Femur (tissue), 1 donor: ENCODE data around the gene ISY1.
"Not testable (repeated sequence)": the region's sequence is repeated elsewhere in the genome, so short reads cannot be mapped to it uniquely, and the experiment has no call there.

Source experiments
- DNase-seq: peaks from one replicate; pipeline ENCODE4 v3.0.0-alpha.2; 2017

Gene ISY1

DNA sequence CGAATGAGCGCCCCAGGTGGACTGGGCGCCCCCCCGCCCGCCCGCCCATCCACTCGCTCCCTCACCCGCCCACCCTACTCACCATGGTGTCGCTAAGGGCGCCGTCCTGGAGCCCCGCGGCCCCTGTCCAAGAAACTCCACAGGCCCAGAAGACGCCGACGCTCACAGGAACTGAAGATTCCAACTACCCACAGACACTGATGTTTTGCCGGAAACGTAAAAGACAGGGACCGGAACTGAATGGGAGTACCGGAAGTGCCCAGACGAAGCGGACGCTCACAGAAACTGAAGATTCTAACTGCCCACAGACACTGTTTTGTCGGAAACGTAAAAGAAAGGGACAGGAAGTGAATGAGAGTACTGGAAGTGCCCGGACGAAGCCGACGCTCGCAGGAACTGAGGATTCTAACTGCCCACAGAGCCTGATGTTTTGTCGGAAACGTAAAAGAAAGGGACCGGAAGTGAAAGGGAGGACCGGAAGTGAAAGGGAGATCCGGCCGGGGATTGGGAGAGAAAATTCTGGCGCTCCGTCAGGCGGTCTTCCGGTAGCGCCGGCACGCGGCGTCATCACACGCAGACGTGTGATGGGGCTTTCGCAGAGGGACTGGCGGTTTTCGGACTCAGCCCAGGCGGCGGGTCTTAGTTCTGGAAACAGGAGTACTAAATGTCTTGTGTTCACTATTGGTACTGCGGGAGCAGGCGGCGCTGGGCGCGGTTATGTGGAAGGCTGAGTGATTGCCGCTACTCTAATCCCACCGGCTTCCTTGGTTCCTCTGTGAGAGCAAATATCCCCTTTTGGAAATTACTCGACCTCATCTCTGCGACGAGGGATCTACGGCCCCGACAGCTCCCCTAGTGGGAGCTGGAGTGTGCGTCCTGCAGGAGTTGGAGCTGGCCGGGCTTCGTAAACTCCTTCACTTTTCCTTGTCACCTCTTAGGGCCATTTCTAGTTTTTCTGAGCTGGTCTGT lies at the start of gene ISY1:
Gene ISY1 (minus strand): TSS at position 173 of the 969 bp plus-strand sequence. CDS start 88 bp downstream, at position 85.
- DNase-seq = peak; percentile 95

DNA sequence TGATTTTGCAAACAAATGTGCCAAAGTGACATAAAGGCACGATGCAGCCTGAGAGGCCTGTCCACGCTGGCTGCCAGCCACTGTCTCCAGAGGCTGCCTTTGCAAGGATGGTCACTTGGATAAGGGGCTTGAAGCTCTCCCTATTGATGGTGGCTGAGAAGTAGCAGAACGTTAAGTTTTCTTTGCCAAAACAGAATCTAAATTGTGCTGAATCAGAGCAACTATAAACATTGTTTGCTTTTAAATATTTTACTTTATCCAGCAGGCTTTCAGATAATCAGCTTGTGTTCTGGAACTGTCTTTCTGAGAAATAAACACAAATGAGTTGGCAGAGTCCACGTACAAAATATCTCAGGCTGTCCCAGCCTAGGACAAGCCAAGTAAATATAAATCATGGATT lies 46.6 kb upstream of the ISY1 start:
- no peak for DNase-seq

DNA sequence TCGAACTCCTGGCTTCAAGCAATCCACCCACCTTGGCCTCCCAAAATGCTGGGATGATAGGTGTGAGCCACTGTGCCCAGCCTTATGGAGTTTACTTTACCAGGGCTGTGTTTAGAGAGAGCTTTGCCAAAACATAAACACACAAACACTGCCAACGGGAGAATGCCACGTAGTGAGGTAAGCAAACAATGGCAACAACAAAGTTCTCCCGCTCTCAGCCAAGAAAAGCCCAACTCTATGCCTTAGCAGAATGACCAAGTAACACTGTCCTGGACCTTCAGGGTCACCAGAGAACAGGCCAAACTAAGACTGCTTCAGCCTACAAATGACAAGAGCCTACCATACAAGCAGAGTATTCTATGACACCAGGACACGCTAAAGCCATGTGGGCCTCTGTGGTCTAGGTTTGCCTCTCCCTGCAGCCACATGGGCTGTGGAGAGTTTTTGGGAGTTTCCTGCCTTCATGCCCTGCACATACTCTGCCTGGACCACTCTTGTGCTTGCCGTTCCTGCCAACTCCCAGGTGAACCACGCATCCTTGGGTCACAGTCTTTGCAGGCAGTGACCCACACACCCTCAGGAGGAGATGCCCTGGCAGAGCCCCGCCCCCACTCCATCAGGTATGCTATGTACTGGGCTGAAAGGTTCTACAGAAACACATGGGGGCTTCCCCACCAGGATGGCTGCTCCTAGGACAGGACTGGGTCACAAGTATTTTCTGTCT lies 44.4 kb upstream of the ISY1 start:
- no peak for DNase-seq

DNA sequence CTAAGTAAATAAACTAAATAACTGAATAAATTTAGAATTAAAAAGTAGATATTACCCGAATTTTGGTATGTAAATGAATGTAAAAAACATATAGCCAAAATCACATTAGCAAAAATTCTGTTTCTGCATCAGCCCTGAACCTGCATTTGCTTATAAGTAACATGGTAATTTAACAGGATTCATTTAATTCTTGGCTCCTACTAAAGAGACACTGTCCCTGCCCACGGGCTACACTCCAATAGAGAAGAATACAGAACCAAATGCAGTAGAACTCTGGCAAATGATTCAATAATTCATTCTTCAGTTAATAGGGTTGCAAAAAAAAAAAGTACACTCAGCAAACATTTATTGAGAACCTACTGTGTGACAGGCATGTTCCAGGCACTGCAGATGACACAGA lies 43.6 kb upstream of the ISY1 start:
- DNase-seq = no peak

DNA sequence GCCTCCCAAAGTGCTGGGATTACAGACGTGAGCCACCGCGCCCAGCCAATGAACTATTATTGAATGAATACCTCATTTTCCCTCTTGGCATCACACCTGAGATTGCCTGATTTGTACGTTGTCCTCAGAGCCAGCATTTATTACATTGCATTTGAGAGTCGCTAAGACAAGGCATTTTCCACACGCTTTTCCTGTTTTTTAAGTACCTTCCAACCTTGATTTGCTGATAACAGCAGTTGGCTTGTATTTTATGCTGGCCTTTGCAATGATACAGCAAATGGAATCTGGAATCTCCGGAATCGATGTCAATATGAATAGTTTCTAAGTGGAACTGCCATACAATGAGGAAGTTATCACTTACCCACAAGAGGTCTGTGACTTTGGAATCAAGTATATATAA lies 38.5 kb upstream of the ISY1 start:
- DNase-seq = no peak

DNA sequence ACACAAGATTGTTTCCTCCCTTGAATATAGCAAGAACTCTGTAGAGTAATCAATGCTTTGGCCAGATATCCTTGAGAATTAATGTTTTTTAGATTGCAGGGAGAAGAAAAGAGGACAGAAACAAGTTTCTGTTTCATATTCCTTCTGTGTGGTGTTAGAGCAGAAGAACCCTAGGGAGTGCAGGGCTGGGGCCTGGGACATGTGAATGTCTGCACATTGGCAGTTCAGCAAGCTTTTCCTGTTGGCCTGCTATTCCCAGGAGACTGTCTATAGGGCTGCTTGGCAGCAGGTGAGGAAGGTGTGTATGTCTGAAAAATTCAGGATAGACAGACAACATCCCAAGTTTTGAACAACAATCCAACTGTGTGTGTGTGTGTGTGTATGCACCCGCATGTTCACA lies 36.5 kb upstream of the ISY1 start:
- no peak for DNase-seq

DNA sequence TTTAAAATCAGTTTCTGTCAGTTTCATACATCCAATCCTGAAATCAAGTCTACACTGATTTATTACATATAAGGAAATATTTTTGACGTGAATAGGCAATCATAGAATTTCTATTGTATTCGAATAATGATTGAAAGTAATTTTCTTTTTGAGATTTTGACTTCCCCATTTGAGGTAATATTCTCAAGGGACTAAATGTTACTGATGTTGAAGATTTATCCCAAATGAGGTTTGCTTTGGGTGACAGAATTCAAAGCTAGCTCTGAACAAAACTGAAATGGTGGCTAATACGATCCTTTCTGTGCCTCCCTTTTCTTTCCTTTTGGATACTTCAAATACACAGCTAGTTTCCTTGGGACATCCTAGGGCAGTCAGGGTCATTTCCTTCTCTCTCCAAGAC lies 35.7 kb upstream of the ISY1 start:
- DNase-seq = no peak

DNA sequence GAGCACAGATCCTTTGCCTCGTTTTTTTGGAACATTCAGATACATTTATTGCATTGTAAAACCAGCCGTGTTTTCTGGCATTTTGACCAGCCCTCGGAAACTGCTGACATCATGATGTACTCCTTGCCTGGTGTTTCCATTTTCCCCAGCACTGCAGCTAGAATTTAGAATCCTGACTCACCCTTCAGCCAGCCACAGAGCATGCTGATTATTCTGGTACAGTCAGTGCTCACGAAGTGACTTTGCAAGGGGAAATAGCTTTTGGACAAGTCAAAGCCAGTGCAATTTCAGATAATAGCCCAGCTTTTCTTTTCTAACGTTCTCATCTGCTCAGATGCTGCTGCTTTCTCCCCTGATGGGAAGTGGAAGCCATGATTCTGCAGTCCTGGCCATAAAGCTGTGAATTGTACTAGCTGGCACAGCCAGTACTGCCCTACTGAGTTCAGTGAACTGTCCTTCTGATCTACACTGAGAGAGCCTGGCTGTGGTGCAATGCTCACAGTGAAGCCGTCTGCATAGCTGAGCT lies 34.9 kb upstream of the ISY1 start:
- peak; percentile 65 for DNase-seq

DNA sequence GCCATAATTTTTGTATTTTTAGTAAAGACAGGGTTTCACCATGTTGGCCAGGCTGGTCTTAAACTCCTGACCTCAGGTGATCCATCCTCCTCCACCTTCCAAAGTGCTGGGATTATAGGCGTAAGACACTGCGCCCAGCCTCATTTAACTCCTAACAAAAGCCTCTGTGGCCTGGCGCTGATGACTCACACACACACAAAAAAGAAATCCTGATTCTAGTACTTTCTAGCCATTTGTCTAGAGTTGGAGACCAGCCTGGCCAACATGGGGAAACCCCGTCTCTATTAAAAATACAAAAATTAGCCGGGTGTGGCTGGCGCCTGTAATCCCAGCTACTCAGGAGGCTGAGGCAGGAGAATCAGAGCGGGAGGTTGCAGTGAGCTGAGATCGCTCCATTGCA lies 28.9 kb upstream of the ISY1 start:
- not testable (repeated sequence) for DNase-seq

DNA sequence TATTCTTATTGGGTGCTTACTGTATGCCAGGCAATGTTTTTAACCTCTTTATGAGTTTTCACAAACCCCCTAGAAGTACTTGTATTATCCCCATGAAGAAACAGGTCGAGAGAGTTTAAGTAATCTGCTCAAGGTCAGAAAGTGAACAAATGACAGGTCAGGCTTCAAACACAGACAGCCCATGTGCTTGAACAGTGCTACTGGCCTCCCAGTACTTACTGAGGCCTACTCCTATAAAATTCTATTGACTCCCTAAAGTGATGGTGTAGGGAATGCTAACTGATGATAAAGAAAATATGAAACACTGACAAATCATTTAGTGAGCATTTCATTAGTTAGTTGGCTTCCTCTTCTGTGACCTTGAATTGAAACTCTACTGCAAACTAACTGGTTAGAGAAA lies 27.0 kb upstream of the ISY1 start:
- DNase-seq = no peak

DNA sequence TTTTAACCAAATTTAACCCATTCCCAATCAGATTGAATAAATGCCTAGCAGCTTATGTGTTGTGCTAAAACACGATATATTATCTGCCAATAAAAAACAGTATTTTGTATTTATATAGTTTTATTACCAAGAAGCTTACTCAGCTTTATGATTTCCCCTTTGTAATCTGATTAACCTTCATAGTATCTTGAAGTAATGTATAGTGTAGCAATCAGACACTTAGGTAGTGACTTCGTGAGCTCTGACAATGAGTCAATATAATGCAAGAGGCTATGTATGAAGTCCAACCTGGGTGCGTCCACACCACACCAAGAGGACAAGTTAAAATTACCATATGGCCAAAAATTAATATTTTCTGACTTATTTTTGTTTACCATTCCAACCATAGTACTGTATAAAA lies 24.9 kb upstream of the ISY1 start:
- no peak for DNase-seq

DNA sequence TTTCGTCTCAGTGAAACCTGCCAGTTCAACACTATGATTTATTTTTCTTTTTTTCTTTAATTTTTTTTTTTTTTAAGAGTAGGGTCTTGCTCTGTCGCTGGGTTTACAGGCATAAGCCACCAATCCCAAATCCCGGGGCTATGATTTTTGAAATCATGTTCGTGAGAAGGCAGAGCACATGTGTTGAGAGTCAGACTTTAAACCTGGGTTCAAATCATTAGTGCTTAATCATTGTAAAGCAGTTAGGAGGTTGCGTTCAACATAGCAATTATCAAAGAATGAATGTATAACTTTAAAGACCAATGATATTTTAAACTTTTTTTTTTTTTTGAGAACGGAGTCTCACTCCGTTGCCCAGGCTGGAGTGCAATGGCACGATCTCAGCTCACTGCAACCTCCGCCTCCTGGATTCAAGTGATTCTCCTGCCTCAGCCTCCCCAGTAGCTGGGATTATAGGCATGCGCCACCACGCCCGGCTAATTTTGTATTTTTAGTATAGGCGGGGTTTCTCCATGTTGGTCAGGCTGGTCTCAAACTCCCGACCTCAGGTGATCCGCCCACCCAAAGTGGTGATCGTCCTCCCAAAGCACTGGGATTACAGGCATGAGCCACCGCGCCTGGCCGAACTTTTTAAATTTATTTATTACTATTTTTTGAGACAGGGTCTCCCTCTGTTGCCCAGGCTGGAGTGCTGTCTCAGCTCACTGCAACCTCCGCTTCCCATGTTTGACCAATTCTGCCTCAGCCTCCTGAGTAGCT lies 24.1 kb upstream of the ISY1 start:
- not testable (repeated sequence) for DNase-seq

DNA sequence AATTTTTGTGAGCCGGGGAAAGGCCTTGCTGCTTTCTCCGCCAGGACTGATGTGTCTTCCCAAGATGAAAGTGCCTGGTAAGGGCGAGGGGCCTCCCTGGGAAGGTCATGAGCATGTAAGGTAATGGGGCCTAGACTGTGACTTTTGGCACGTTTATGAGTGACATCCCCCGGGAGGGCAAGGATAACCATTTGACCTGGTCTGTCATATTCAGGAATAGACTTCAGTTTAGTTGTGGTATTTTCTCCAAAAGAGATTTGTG lies 23.5 kb upstream of the ISY1 start:
- DNase-seq = peak; percentile 48

DNA sequence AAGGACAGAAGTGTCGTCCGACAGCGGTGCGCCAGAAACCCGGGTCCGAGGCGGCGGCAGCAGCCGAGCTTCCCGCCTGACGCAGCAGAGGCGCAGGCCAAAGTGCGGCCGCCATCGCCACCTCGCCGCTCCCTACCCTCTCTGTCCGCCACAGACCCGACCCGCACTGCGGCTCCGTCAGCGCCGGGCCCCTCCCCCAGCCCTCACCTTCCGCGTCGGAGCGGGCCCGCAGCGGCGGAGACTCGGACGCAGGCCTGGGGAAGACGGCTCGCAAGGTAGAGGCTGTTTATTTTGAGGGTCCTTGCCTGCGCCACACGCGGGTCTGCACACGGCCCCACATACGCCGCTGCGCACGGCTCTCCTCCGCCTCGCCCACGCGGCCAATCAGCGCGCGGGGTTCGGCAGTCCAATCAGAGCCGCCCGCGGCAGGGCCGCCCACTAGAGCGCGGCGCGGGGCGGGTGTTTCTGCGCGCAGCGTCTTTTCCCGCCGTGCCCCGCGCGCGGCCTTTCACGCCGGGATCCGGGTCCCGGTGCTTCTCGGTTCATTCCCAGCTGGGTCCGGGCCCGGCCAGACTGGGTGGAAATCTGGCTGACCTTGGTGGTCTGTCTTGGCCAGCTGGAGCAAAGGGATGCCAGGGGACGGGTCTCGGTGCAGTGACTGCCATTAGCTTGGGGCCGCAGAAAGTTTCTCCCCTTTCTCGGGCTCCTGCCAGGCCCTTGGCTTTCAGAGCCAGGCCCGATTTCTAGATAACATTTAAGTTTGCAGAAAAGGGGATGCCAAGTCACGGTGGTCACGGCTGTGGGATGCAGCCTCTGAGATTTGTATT lies 22.9 kb upstream of the ISY1 start, which contains the start of gene CNBP:
Gene CNBP (minus strand): TSS at position 328 of the 827 bp plus-strand sequence. CDS start 12,139 bp downstream, outside the sequence.
- DNase-seq = peak; percentile 95

DNA sequence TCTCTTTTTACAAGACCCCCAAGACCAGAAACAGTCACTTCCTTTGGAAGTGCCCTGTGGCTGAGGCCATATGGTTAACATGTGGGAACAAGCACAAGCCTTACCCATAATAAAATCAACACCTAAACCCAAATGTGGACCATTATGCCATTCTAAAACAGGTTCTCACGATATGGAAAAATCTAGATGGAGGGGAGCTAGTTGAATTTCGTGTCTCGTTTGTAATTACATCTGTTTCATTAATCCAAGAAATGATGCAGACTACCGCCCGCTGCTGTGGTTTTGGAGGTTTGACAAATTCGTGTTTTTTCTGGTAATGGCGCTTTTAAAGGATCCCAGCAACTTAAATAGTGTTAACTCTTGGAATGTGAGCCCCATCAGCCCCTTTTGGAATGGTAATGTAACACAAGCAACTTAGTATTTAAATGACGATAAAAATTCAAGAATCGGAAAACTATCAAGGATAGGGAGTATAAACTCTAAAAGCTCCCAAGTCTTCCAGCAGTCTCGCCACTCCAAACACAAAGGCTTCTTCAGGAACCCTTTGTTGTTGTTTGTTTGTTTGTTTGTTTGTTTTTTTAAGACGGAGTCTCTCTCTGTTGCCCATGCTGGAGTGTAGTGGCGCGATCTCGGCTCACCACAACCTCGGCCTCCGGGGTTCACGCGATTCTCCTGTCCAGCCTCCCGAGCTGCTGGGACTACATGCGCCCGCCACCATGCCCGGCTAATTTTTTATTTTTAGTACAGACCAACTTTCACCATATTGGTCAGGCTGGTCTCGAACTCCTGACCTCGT lies 21.7 kb upstream of the ISY1 start:
- peak; percentile 35 for DNase-seq

DNA sequence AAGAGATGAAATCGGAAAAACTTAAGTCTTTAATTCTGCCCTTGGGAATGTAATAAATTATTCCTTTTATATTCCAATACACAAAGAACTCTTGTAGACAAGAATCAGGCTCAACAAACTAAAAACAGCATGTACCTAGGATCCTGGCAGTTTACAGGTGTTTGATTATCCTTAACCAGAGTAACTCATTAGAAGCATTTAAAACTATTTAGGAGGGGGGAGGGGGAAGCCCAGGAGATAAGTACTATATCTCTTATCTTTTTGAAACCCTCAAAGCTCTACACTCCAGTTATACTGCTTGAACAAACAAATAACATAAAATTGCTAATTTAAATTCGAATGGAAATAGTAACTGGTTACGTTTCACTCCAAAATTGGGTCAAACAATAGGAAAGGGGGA lies 21.0 kb upstream of the ISY1 start:
- DNase-seq = no peak

DNA sequence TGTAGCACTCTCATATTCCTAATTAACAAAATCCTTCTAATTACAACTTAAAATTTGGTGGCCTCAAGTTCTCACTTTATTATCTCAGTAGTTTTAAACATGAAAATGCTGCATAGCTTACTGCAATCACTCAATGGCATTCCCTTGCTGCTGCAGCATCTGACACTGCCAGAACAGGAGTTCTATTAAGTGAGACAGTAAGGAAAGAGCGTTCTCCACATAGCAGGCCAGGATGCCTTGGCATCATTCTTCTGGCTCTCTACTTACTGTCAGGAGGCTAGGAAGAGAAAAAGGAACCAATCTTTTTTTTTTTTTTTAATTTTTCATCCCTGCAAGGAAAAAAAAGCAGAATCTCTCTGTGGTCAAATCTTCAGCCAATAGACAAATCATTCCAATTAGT lies 19.6 kb upstream of the ISY1 start:
- DNase-seq = no peak

DNA sequence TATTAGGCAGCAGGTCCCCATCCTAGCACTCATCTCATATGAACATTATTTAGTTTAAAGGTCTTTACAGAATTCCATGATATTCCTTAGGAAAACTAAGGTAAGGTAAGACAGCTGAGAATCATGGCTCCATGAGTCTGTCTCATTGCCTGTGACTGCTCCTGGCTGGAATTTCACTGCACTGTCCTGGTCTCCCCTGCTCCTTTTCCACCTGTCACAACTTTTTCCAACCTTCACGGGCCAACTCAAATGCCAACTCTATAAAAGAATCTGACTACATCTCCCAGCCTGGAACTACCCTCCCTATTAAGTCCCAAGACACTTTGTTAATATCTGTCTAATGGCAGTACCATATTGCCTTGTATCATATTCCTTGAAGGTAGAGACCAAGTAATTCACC lies 15.2 kb upstream of the ISY1 start:
- no peak for DNase-seq

DNA sequence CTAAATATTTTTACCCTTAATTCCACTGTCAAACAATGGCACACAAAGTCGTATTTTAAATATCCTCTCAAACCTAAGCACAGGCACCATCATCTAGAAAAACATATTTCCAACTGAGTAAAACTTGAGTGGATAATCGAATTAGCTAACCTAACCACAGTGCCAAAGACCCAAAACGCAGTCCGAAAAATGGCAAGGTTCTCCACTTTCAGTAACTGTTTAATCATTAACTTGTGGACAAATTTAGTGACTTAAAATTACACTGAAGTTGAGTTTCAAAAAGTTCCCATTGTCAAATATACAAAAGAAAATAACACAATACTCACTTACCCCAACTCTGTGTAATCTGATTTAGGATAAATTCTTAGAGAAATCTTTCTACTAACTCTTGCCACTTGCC lies 12.9 kb upstream of the ISY1 start:
- DNase-seq = no peak

DNA sequence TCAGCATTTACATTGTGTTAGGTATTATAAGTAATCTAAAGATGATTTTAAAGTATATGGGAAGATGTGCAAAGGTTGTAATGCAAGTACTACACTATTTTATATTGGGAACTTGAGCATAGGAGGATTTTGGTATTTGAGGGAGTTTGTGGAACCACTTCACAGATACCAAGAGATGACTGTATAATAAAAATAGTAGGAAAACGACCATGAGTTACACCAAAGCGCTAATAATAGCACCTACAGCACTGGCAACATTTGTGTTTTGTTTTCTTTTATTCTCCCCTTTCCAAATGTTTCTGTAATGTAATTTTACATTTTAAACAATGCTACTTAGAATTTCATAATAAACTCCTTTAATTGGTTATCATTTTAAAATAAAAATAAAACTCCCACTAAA lies 12.3 kb upstream of the ISY1 start:
- no peak for DNase-seq

DNA sequence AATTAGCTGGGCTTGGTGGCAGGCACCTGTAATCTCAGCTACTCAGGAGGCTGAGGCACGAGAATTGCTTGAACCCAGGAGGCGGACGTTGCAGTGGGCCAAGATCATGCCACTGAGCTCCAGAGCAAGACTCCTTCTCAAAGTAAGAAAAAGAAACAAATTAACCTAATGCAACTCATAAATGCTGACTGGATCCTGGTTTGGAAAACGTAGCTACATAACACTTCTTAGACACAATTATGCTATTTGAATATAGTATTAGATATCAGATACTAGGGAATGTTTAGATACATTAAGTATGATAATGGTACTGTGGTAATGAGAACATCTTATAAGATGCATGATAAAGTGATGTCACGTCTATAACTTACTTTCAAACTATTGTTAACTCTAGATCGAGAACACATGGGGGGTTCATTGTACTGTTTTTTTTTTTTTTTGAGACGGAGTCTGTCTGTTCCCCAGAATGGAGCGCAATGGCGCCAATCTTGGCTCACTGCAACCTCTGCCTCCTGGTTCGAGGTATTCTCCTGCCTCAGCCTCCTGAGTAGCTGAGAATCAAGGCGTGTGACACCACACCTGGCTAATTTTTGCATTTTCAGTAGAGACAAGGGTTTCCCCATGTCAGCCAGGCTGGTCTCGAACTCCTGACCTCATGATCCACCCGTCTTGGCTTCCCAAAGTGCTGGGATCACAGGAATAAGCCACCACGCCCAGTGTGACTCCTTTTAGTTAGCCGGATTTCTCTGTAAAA lies 5.9 kb upstream of the ISY1 start:
- no peak for DNase-seq
